CD4-positive, alpha-beta T cell treated with Interleukin-10 for 1 hour (primary cell): Measurements from ENCODE around the gene VPS52.
"Not testable (repeated sequence)": the region's sequence is repeated elsewhere in the genome, so short reads cannot be mapped to it uniquely, and the experiment has no call there.

Source experiments
- DNase-seq: peaks from one replicate; pipeline ENCODE4 v3.0.0-alpha.2; 2020

VPS52 gene

DNA sequence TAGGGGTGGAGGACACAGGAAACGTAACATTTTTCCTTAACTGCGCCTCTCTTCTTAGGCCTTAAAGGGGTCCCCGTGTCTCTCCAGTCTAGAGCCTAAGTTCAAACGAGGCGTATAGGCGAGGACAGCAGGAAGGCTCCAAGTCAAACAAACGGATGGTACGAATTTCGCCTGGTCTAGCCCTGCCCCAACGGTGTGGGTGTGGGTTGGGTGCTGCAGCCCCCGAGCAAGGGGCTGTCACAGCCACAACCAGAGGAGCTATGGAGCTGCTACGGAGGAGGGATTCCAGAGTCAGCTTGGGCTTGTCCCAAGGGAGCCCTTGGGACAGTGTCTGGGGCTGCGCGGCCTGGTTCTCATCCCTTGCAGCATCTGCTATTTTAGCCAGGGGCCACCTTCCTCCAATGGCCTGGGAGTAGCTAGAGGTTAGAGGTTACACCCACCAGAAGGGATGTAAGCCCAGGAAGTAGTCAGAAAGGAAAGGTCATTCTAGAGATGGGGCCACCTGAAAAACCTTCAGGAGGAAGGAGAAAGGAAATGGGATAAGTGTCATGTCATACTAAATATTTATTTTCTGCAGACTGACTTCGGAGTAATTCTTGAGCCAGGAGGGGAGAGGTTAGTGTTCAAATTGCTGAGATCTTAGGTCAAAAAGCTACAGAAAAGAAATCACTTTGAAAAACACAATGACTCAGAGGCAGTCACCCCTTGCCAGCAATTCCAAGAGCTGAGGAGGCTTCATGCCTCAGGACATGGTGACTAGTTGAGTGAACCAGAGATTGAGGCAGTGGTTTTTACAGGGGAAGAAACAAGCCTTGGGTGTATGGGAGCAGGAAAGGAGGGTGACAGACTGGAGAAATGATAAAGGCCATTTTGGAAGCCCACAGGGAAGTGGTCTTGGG, 21.7 kb downstream of the VPS52 start:
- no peak for DNase-seq

DNA sequence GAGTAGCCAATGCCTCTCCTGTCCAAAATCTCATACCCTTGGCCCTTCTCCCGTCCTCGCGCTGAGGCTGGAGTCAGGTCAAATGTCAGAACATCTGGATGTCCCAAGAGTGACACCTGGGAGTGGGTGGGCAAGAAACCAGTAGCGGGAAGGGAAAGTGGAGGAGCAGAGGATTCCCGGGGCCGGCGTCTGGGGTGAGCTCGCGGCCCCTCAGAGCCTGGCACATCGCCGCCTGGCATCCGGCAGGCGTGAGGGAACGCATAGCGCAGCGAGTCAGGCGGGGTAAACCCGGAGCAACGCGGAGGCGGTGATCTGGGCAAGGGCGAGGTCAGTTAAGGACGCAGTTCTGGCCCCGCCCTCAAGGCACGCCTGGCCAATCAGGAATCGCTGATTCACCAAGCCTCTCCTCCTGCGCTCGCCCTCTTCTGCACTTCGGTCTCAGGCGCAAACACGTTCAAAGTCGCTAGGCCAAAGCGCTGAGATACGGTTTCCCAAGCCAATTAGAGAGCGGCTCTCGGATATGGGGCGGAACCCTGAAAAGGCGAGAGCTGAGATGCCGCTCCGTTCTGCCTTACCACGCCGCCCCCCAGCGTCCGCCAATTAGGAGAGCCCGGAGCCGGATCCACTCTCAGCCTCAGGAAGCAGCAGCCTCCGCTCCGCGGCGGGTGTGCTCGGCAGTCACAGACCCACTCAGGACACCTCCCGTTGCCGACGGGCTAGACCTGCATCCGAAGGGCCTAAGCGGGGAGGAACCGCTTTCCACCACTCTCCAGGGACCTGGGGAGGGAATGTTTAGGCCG, 22.5 kb downstream of the VPS52 start:
- DNase-seq: peak; percentile 99

DNA sequence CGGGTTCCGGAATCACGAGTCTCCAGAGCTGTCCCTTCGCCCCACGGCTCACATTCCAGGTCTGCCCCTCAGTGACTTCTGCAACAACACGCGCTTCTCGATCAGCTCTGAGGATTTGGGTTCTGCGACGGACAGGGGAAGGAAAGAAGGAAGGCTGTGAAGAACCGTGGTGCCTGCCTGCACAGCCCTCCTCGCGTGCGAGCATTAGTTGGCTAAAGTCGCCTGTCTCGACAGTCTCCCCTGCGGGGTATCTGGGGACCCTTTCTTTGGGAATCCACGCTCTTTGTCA, 23.1 kb downstream of the VPS52 start:
- DNase-seq: no peak

DNA sequence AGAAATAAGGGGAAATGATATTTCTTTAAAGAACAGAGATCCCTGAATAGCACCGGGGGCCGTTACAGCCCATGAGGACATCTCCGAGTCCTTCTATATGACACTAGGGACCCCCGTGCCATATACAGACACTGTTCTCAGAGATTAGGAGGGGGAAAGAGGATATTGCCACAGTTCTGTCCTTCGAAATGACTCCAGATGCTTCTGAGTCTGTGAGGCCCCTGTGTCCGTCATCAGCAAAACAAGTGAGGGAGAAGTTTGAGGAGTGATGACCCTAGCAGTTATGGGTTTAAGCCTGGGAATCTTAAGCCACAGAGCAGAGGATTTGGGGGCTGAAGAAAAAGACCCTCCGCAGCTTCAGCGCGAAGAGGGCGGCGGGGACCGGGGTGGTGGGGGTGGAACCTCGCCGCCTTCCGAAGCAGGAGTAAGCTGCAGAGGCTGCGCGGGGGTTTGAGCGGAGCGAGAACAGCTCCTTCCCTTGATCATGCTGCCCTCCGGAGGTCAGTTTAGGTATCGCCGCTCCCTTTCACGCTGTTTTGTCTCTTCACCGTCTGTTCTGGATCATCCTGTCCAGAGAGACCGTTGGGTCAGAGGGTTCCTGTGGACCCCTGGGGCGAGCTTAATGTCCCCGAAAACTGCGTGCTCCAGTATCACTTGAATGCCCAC, 23.6 kb downstream of the VPS52 start:
- peak; percentile 91 for DNase-seq

DNA sequence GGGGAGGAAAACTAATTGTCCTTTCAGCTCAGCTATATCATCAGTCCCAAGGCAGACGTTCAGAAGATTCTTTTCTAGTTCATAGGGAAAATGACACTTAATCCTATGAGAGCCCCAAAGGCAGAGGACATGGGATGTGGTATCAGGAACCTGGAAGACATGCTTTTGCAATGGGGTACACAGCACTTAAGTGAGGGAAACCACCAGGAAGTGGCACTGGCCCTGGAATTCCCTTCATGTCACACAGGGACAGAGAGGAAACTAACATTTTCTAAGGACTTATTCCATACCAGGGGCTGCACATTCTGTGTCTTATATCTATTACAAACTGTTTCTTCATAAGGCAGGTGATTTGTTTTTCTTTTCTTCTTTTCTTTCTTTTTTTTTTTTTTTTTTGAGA, 28.2 kb downstream of the VPS52 start:
- DNase-seq: no peak

DNA sequence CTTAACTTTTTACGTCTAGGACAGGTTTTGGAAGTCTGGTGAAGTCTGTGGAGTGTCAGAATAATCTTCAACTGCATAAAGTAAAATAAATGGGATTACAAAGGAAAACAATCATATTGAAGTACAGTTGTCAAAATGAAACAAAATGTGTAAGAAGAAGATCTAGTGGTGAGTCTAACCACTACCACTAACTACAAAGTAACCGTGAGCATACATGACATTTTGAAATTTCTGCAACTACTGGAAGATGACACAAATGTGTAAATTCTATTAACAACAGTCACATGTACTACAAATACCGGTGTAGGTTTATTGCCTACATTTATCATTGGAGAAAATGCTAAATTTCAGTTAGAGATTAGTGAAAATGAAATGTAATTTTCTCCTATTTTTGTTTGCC, 29.7 kb downstream of the VPS52 start:
- no peak for DNase-seq

DNA sequence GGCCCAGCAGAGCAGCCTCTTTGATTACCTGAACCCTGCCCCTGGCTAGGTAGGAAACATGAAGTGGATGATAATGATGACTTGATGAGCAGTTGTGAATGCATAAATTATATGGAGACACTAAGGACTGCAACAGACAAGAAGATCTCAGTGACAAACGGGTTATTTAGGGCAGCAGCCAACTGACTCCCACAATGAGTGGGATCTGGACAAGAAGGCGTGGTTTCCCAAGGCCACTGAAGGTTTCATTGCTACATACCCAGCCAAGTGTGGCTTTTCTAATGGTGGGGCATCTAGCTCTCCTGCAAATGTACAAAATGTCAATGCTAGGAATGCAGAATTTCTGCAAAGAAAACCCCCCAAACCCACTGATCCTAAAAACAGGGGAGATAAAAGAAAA, 33.9 kb downstream of the VPS52 start:
- DNase-seq: no peak

DNA sequence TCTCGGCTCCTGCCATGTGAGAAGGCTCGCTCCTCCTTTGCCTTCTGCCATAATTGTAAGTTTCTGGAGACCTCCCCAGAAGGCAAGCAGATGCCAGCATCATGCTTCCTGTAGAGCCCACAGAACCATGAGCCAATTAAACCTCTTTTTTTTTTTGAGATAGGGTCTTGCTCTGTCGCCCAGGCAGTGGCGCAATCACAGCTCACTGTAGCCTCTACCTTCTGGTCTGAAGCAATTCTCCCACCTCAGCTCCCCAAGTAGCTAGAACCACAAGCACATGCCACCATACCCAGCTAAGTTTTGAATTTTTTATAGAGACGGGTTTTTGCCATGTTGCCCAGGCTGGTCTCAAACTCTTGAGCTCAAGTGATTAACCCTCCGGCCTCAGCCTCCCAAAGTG, 34.8 kb downstream of the VPS52 start:
- DNase-seq: no peak

DNA sequence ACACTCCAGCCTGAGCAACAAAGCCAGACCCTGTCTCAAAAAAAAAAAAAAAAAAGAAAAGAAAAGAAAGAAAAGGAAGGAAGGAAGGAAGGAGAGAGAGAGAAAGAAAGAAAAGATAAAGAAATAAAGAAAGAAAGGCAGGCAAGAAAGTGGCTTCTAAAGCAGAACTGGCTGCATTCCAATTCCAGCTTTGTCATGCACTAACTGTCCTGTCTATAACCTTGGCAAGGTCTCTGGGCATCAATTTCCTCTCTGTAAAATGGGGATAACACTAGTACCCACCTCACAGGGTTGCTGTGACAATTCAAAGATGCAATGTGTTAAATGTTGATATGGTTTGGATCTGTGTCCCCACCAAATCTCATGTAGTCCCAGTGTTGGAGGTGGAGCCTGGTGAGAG, 35.3 kb downstream of the VPS52 start:
- no peak for DNase-seq

DNA sequence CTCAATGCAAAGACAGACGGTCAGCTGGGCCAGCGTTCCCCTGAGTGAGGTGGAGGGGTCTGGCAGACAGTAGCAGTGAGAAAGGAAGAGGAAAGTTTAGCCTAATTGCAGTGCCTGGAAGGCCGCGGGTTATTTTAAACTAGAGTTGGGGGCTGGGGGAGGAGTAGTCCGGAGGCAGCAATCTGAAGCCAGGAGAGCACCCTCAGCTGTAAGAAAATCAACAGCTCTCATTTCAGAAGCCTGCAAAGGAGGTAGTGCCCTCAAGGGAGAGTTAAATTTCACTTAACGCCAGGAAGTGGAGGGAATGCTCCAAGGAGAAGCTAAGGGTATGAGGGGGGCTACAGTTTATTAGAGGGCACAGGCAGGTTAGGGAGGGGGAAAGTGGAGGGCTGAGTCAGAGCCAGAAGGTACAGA, 36.4 kb downstream of the VPS52 start:
- no peak for DNase-seq

DNA sequence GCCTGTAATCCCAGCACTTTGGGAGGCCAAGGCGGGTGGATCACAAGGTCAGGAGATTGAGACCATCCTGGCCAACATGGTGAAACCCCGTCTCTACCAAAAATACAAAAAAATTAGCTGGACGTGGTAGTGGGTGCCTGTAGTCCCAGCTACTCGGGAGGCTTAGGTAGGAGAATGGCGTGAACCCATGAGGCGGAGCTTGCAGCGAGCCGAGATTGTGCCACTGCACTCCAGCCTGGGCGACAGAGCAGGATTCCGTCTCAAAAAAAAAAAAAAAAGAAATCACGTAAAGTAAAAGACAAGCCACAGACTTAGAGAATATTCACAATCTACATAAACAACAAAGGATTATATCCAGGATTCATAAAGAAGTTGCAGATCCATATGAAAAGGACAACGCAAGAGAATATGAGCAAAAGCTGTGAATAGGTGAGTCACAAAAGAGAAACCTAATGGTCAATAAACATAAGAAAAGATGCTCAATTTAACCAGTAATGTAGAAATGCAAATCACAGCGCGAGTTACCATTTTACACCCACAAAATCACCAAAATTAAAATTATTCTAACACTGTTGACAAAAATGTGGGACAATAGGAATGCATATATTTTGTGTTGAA, 45.1 kb downstream of the VPS52 start:
- DNase-seq: not testable (repeated sequence)

DNA sequence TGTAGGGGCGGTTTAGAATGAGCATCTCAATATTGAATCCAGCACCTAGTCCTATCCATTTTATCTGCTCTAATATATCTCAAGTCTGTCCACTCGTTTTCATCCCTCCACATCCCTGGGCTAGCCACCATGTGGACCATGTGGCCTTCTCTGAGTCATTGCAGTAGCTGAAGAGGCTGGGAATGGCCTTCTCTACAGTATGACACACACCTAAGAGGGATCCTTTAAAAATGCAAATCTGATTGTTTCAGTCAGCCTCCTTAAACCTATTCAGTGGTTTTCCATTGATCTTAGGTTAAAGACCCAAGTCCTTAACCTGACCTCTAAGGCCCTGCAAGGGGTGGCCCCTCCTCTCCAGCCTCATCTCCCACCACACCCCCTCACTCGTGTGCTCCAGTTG, 54.0 kb downstream of the VPS52 start:
- no peak for DNase-seq

DNA sequence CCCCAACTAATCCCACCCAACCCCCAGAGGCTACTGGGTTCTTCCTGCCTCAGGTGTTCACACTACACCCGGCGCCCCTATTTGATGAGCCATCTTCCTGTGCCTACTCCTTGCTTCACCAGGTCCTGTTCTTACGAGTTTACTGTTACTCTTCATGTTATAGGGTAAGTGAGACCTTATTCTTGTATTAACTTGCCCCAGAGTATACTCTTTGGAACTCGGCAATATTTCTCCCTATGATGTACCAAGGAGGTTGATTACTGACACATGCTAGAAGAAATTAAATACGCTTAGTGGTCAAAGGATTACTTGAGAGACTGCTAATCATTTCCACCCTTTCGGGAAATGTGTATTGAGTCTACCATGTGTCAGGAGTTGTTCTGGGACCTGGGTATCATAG, 54.4 kb downstream of the VPS52 start:
- no peak for DNase-seq

DNA sequence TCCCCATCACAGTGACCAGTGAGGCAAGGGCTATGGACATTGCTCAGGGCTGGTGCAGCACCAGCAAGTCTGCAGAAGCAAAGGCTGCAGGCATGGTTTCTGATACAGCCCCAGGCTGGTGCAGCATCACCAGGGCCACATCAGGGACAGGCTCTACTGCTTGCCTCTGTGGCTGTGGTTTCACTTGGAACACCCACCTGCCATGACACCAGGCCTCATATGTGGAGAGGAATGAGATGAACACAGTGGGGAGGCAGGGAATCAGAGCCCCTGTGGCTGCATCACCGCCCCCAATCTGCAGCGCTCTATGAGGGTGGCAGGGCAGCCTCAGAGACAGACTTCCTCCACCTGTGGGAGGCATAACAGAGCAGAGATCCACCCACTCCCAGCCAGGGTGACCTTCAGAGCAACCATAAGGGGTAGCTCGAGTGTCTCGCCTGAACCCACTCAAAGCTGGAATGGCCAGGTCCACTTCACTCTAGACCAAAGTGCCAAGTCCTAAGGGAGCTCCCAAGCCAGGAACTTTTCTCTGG, 55.5 kb downstream of the VPS52 start:
- DNase-seq: no peak

DNA sequence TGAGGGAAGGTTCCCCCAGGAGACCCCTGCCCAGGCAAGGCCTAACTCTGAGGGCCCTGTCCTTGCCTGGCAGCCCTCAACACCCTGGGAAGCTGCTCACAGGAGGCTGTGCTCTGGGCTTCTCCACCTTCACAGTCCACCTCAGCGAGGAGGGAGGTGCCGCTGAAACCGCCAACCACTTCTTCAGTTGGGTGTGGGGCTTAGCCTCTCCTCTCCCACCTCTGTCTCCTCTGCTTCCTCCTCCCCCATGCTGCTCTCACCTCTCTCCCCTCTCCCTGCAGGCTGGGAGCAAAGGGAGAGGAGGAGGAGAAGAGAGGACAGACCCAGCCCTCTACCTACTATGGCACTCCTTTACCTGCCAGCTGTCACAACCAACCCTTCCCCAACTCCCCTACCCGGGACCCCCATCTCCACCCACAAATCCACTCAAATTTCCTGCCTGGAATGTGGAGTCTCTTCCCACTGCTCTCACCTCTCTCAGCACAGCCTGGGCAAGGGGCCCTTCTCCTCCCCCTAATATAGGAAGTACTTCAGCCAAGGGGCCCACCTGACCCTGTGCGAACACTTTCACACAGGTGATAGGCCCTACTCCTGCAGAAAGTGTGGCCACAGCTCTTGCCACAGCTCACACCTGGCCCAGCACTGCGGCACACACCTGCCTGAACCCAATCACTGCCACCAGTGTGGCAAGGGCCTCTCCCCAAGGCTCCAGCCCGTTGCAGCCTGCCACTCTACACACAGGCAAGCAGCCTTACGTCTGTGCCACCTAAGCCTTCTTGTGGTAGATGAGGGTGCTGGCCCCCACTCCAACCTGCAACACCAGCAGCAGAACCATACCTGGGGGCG, 56.2 kb downstream of the VPS52 start:
- DNase-seq: no peak

DNA sequence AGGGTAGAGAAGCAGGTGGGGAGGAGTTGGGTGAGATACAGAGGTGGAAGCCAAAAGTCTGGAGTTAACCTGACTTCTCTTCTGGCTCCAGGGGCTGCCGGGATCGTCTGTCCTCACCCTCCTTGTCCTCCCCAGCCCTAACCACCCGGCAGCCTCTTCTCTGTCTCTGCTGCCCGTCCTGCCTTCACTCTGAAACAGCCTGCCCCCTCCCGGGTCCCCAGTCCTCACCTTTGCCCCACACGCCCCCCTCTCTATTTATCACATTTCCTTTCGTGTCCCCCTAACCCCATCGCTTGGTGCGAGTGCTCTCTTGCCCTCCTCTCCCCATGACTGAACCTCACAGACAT, 57.7 kb downstream of the VPS52 start:
- DNase-seq: no peak

DNA sequence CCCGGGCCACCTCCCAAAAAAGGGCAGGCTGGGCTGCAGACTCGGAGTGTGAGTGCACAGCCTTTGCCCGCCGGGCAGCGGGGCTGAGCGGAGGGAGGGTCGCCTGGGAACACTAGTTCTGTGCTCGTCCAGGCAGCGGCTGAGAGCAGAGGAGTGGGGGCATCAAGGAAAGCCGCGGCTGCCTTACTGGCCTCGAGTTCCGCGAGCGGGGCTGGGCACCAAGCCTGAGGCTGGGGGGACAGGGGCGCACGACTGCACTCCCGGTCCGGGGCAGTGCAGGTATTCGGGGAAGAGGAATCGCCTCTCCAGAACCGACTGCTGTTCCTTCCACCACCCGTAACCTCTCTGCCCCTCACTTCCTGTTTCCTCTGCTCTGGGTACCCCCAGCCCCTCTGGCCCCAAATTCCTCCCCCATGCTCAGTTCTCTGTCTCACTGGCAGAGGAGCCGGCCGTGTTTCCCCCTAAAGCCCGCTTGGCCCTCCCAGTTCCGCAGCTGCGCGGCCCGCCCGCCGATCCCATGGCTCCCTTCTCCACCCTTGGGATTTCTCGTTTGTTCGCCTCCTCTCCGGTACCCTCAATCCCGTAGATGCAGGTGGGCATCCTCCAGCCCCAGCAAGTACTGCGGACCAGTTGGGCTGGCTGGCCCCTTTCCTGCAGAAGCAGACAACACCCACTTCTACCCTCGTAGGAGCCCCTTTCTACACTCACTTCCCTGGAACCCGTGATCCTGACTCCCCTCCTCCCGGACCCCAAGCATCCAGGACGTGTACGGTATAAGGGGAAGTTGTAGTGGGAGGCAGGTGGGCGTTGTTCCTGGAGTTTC, 58.3 kb downstream of the VPS52 start:
- peak; percentile 27 for DNase-seq

DNA sequence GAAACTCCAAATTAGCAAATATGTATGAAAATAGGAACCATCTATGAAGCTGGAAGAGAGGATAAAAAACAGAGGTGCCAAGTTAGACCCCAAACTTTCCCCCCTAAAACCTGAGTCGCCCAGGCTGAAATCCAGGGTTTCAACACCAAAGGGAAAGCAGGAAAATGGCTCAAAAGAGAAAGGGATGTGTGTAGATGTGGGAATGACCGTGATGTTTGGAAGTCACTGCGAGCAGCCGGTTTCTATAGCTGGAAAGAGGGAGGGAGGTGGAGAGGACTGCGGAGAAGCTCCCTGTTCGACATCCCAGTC, 58.9 kb downstream of the VPS52 start:
- DNase-seq: no peak

DNA sequence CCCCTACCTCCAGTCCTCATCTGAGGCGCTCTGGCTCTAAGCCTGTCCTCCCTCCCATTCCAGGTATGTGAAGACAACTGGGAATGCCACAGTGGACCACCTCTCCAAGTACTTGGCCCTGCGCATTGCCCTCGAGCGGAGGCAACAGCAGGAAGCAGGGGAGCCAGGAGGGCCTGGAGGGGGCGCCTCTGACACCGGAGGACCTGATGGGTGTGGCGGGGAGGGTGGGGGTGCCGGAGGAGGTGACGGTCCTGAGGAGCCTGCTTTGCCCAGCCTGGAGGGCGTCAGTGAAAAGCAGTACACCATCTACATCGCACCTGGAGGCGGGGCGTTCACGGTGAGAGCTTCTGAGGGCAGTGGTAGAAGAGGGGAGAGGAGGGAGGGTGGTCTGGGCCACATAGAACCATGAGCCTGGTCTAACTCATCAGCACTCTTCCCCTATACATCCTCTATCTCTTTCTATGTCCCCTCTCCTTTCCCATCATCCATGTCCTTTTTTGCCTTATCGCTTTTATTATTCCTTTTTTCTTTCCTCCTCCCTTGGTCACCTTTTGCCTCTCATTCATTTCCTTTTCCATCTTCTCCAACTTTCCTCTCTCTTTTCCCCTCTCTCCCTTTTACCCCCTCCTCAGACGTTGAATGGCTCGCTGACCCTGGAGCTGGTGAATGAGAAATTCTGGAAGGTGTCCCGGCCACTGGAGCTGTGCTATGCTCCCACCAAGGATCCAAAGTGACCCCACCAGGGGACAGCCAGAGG, 59.8 kb downstream of the VPS52 start:
- no peak for DNase-seq

DNA sequence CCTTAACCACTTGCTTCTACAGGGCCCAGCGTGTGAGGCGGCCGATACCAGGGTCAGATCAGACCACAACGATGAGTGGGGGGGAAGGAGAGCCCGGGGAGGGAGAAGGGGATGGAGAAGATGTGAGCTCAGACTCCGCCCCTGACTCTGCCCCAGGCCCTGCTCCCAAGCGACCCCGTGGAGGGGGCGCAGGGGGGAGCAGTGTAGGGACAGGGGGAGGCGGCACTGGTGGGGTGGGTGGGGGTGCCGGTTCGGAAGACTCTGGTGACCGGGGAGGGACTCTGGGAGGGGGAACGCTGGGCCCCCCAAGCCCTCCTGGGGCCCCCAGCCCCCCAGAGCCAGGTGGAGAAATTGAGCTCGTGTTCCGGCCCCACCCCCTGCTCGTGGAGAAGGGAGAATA, 60.5 kb downstream of the VPS52 start:
- DNase-seq: no peak

DNA sequence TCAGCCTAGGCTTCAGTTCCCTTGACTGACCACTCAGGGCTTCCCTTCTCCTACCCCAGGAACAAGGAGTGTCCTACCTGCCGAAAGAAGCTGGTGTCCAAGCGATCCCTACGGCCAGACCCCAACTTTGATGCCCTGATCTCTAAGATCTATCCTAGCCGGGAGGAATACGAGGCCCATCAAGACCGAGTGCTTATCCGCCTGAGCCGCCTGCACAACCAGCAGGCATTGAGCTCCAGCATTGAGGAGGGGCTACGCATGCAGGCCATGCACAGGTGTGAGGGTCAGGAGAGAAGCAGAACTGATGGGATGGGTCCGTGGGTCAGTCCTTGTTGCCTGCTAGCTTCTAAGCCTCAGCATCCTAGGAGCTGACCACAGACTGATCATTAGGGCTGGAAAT, 61.8 kb downstream of the VPS52 start:
- no peak for DNase-seq
